ENCODE results near the gene PCNX2.
A peak's percentile ranks its signal among the peaks of the same experiment; 100 is the strongest.

PCNX2 gene

GRCh38 chr1:232965912-232966217 is 329.7 kb downstream of the PCNX2 start:
- no peaks in the 10 kb centered on the region for H3K9me3 ChIP-seq (ENCODE audit: insufficient read depth, low read depth, low read length)
- H3K9ac ChIP-seq (ENCODE audit: low read depth, low read length): no peak overlapping the region
- H3K27me3 ChIP-seq (ENCODE audit: insufficient read depth, low read length): no peaks in the 10 kb centered on the region
- no peaks in the 10 kb centered on the region; the same call in 1 of the 2 replicates for H3K4me1 ChIP-seq (ENCODE audit: insufficient read depth, low read length)
- no peak overlapping the region for H3K4me3 ChIP-seq (ENCODE audit: low read length)
- peaks cover 76% of the 10 kb centered on the region for H3K36me3 ChIP-seq (ENCODE audit: insufficient read depth, low read depth, low read length)
- no peak overlapping the region for H3K27ac ChIP-seq (ENCODE audit: low read length)

GRCh38 chr1:232965124-232965911 is 330.2 kb downstream of the PCNX2 start:
- H3K4me1 ChIP-seq (ENCODE audit: insufficient read depth, low read length): no peaks in the 10 kb centered on the region; the same call in 1 of the 2 replicates
- H3K9me3 ChIP-seq (ENCODE audit: insufficient read depth, low read depth, low read length): no peaks in the 10 kb centered on the region
- no peak overlapping the region for H3K9ac ChIP-seq (ENCODE audit: low read depth, low read length)
- H3K36me3 ChIP-seq (ENCODE audit: insufficient read depth, low read depth, low read length): peaks cover 72% of the 10 kb centered on the region
- H3K27me3 ChIP-seq (ENCODE audit: insufficient read depth, low read length): no peaks in the 10 kb centered on the region
- H3K4me3 ChIP-seq (ENCODE audit: low read length): no peak overlapping the region
- no peak overlapping the region for H3K27ac ChIP-seq (ENCODE audit: low read length)

- Histone ChIP-seq H3K4me1 (ENCODE audit: insufficient read depth, low read length) (no peaks in the 10 kb centered on the region; the same call in 1 of the 2 replicates), H3K36me3 (ENCODE audit: insufficient read depth, low read depth, low read length) (peaks cover 68% of the 10 kb centered on the region), H3K27ac (ENCODE audit: low read length) (no peak overlapping the region)
Measured at GRCh38 chr1:232964601-232965000, 330.9 kb downstream of the PCNX2 start.

GRCh38 chr1:232962761-232963745 is 332.5 kb downstream of the PCNX2 start:
- H3K9ac ChIP-seq (ENCODE audit: low read depth, low read length): no peak overlapping the region
- H3K4me3 ChIP-seq (ENCODE audit: low read length): no peak overlapping the region
- H3K4me1 ChIP-seq (ENCODE audit: insufficient read depth, low read length): no peaks in the 10 kb centered on the region; the same call in 1 of the 2 replicates
- H3K27me3 ChIP-seq (ENCODE audit: insufficient read depth, low read length): no peaks in the 10 kb centered on the region
- H3K9me3 ChIP-seq (ENCODE audit: insufficient read depth, low read depth, low read length): peaks cover 5% of the 10 kb centered on the region; the same call in 1 of the 2 replicates
- no peak overlapping the region for H3K27ac ChIP-seq (ENCODE audit: low read length)
- H3K36me3 ChIP-seq (ENCODE audit: insufficient read depth, low read depth, low read length): peaks cover 67% of the 10 kb centered on the region

More at GRCh38 chr1:232964601-232965000, 330.9 kb downstream of the PCNX2 start:
- H3K9ac ChIP-seq (ENCODE audit: low read depth, low read length): no peak overlapping the region
- no peaks in the 10 kb centered on the region for H3K9me3 ChIP-seq (ENCODE audit: insufficient read depth, low read depth, low read length)
- H3K27me3 ChIP-seq (ENCODE audit: insufficient read depth, low read length): no peaks in the 10 kb centered on the region
- no peak overlapping the region for H3K4me3 ChIP-seq (ENCODE audit: low read length)

DNA sequence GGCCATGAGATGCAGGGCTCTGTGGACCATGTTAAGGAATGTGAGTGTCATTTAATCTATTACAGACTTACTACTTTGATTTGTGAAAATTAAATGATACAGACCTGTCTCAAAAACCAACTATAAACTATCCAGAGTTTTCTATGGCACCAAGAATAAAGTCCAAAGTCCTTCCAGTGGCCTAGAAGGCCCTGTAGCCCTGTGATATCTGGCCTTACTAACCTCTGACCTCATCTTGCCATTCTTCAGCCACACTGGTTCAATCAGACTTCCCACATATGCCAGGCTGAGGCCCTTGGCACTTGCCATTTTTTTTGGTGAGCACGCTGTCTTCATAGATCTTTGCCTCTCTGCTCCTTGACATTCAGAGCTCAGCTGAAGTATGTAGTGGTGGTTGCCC is 337.5 kb downstream of the PCNX2 start:
- Histone ChIP-seq H3K9ac (ENCODE audit: low read depth, low read length) (no peak overlapping the region), H3K4me3 (ENCODE audit: low read length) (no peak overlapping the region), H3K4me1 (ENCODE audit: insufficient read depth, low read length) (peaks cover 13% of the 10 kb centered on the region), H3K27ac (ENCODE audit: low read length) (no peak overlapping the region), H3K36me3 (ENCODE audit: insufficient read depth, low read depth, low read length) (peaks cover 52% of the 10 kb centered on the region), H3K9me3 (ENCODE audit: insufficient read depth, low read depth, low read length) (peaks cover 11% of the 10 kb centered on the region; the same call in 1 of the 2 replicates), H3K27me3 (ENCODE audit: insufficient read depth, low read length) (no peaks in the 10 kb centered on the region)

GRCh38 chr1:232956081-232956480 is 339.4 kb downstream of the PCNX2 start:
- Histone ChIP-seq H3K9me3 (ENCODE audit: insufficient read depth, low read depth, low read length) (peaks cover 11% of the 10 kb centered on the region; the same call in 1 of the 2 replicates), H3K4me1 (ENCODE audit: insufficient read depth, low read length) (peaks cover 25% of the 10 kb centered on the region), H3K27ac (ENCODE audit: low read length) (no peak overlapping the region), H3K36me3 (ENCODE audit: insufficient read depth, low read depth, low read length) (peaks cover 47% of the 10 kb centered on the region), H3K9ac (ENCODE audit: low read depth, low read length) (no peak overlapping the region), H3K27me3 (ENCODE audit: insufficient read depth, low read length) (no peaks in the 10 kb centered on the region), H3K4me3 (ENCODE audit: low read length) (no peak overlapping the region)

DNA sequence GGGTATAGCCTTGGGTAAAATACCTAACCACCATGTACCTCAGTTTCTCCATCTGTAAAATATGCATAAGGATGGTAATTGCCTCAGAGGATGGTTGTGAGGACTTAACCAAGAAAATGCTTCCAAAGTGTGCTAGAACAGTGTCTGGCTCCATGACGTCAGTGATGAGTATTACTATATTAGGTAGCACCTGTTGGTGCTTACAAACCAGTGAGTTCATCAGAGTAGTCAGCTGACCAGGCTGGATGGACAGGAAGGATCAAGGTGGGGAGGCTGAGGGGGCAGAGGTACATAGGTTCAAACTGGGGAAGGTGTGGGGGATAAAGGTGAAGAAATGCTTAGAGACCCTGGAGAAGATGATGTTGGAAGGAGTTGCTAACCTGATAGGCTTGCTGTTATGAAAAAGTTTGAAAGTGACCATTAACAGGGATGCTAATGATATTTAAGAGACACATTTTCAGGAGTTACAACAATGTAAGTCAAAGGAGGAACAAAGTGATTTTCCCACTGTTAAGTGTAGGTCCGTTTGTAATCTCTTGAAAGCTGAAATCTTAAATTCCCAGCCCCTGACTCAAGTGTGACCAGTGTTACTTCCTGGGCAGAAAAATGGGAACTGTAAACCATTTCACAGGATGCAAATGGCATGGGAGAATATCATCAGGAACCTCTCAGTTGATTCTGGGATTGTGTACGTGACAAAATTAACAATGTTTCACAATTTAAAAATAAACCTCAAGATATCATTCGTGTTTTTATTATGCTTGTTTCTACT is 340.7 kb downstream of the PCNX2 start:
- H3K27me3 ChIP-seq (ENCODE audit: insufficient read depth, low read length): no peaks in the 10 kb centered on the region
- no peak overlapping the region for H3K27ac ChIP-seq (ENCODE audit: low read length)
- H3K9ac ChIP-seq (ENCODE audit: low read depth, low read length): no peak overlapping the region
- H3K4me1 ChIP-seq (ENCODE audit: insufficient read depth, low read length): peaks cover 26% of the 10 kb centered on the region
- H3K36me3 ChIP-seq (ENCODE audit: insufficient read depth, low read depth, low read length): peaks cover 42% of the 10 kb centered on the region
- peaks cover 11% of the 10 kb centered on the region; the same call in 1 of the 2 replicates for H3K9me3 ChIP-seq (ENCODE audit: insufficient read depth, low read depth, low read length)
- H3K4me3 ChIP-seq (ENCODE audit: low read length): no peak overlapping the region

GRCh38 chr1:232952514-232953499 is 342.7 kb downstream of the PCNX2 start:
- H3K4me3 ChIP-seq (ENCODE audit: low read length): peak overlapping the region; percentile 86; the same call in 1 of the 2 replicates
- peaks cover 4% of the 10 kb centered on the region; the same call in 1 of the 2 replicates for H3K9me3 ChIP-seq (ENCODE audit: insufficient read depth, low read depth, low read length)
- H3K4me1 ChIP-seq (ENCODE audit: insufficient read depth, low read length): peaks cover 32% of the 10 kb centered on the region
- H3K27ac ChIP-seq (ENCODE audit: low read length): peak overlapping the region; percentile 40
- no peaks in the 10 kb centered on the region for H3K27me3 ChIP-seq (ENCODE audit: insufficient read depth, low read length)
- H3K9ac ChIP-seq (ENCODE audit: low read depth, low read length): peak overlapping the region; percentile 56; the same call in 1 of the 2 replicates
- peaks cover 23% of the 10 kb centered on the region for H3K36me3 ChIP-seq (ENCODE audit: insufficient read depth, low read depth, low read length)

DNA sequence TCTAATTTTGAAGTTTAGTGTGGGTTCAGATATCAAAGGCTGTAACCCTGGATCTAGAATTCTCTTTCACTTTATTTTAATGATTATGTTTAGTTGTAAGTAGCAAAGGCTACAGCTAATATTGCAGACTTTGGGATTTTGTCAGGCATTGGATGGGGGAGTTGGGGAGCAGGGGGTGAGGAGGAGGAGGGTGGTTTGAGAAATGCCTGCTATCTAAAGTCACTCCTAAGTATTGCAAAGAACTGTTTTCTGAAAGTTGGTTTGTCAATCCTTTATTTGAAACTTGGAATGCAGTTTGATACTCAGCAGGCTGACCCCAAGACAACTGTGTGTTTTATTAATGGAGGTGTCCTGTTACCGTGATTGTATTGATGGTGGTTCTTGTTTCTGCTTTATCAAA is 343.9 kb downstream of the PCNX2 start:
- no peak overlapping the region for H3K27ac ChIP-seq (ENCODE audit: low read length)
- H3K36me3 ChIP-seq (ENCODE audit: insufficient read depth, low read depth, low read length): peaks cover 11% of the 10 kb centered on the region
- peak overlapping the region; percentile 78; the same call in 1 of the 2 replicates for H3K9ac ChIP-seq (ENCODE audit: low read depth, low read length)

DNA sequence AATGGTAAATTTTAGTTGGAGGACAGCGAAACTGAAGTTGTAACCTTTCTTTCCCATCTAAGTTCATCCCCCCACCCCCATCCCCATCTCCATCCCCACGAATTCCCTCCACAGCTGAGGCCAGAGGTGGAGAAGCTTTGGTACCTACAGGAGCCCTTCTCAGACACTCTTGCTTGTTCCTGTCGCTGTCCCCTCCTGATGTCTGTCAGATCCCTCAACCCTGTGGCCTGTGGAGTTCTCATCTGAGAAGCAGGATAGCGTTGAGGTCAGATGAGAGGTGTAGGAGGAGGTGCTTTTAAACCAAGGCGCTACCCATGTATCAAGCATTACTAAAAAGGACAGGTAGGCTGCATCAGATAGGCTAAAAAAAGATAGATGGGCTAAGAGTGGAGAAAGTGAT is 344.3 kb downstream of the PCNX2 start:
- Histone ChIP-seq H3K36me3 (ENCODE audit: insufficient read depth, low read depth, low read length) (peaks cover 7% of the 10 kb centered on the region; the same call in 1 of the 2 replicates), H3K27ac (ENCODE audit: low read length) (no peak overlapping the region), H3K27me3 (ENCODE audit: insufficient read depth, low read length) (no peaks in the 10 kb centered on the region)

More for the DNA sequence above, 343.9 kb downstream of the PCNX2 start:
- Histone ChIP-seq H3K9me3 (ENCODE audit: insufficient read depth, low read depth, low read length) (no peaks in the 10 kb centered on the region), H3K4me1 (ENCODE audit: insufficient read depth, low read length) (peaks cover 32% of the 10 kb centered on the region), H3K4me3 (ENCODE audit: low read length) (peak overlapping the region; percentile 86), H3K27me3 (ENCODE audit: insufficient read depth, low read length) (no peaks in the 10 kb centered on the region)

More for the DNA sequence above, 344.3 kb downstream of the PCNX2 start:
- Histone ChIP-seq H3K4me1 (ENCODE audit: insufficient read depth, low read length) (peaks cover 32% of the 10 kb centered on the region), H3K4me3 (ENCODE audit: low read length) (peak overlapping the region; percentile 86), H3K9ac (ENCODE audit: low read depth, low read length) (peak overlapping the region; percentile 78; the same call in 1 of the 2 replicates), H3K9me3 (ENCODE audit: insufficient read depth, low read depth, low read length) (no peaks in the 10 kb centered on the region)
